Adrenal gland (tissue), 5 donors: ENCODE results near the gene SRPRB.

Experiments
- POLR2A ChIP-seq, 2 donors: fragments of 450-650 bp; IDR thresholded peaks; one replicate each; pipeline ENCODE4 v1.6.1; 2017; ENCODE audit warnings: antibody characterized with exemption in 2 of 2, mild to moderate bottlenecking in 2 of 2, moderate library complexity in 1 of 2
- TF ChIP-seq, protein P1 (sequence below), 6 experiments: fragments of 450-650 bp in 4 of 6; fragments of 200-600 bp in 2 of 6; sonication (generic) in 1 of 6; IDR thresholded peaks; 1 replicate in 5 of 6; 2 replicates in 1 of 6; pipeline versions ENCODE4 v1.5.1 to v1.8.0; 2016 to 2021; ENCODE audit warnings: antibody characterized with exemption in 6 of 6, mild to moderate bottlenecking in 2 of 6, moderate library complexity in 1 of 6
- donor health status: DM: no; HTN: no; CAD: no.

DNA sequence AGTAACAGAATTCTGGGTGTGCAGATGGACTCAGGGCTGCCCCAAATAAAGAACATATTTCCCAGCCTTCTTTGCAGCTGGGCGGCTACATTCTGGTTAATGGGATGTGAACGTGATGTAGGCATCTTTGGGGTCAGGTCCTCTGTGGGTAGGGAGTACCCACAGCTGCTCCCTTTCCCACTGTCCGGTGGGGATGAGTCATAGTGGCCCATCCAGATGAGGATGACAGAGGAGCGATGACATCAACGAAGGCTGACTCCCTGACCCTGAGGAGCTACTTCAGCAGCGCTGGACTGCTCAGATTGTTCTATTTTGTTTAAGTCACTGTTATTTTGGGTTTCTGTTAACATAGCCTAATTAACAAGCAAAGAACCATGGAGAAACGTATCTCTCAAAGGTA lies 38.0 kb downstream of the SRPRB start:
- TF ChIP-seq, protein P1, sequence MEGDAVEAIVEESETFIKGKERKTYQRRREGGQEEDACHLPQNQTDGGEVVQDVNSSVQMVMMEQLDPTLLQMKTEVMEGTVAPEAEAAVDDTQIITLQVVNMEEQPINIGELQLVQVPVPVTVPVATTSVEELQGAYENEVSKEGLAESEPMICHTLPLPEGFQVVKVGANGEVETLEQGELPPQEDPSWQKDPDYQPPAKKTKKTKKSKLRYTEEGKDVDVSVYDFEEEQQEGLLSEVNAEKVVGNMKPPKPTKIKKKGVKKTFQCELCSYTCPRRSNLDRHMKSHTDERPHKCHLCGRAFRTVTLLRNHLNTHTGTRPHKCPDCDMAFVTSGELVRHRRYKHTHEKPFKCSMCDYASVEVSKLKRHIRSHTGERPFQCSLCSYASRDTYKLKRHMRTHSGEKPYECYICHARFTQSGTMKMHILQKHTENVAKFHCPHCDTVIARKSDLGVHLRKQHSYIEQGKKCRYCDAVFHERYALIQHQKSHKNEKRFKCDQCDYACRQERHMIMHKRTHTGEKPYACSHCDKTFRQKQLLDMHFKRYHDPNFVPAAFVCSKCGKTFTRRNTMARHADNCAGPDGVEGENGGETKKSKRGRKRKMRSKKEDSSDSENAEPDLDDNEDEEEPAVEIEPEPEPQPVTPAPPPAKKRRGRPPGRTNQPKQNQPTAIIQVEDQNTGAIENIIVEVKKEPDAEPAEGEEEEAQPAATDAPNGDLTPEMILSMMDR (IDR thresholded peaks at IDR 0.05) = no peak
- no peak for TF ChIP-seq POLR2A (IDR thresholded peaks at IDR 0.05)
